Measurements from ENCODE around the gene TLL2. TPM values are rescaled to one million over a fixed set of nuclear protein-coding genes. Genes with fewer than 3 reads are reported as not detected.

Gene TLL2
- total RNA-seq, 1 donor from 2014 or later = under 0.01 TPM

DNA sequence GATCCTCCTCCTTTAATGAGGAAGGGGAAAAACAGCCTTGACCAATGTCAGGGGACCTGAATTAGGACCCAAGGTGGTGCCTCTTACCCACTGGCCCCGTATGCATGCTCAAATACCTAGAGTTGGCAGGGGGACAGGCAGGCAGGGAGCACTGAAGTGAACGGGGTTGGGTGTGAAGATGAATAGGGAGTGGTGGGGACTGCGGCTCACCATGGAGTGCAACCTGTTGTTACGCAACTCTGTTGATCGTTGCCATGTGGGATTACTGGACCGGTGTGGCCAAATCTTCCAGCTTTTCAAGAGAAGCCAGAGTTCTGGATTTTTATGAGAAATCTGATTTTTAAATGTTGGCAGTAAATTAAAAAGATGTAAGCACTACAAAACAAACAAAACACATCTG, 48.1 kb downstream of the TLL2 start:
- no peak for DNase-seq (ENCODE audit: low read depth in 2 of 2)

DNA sequence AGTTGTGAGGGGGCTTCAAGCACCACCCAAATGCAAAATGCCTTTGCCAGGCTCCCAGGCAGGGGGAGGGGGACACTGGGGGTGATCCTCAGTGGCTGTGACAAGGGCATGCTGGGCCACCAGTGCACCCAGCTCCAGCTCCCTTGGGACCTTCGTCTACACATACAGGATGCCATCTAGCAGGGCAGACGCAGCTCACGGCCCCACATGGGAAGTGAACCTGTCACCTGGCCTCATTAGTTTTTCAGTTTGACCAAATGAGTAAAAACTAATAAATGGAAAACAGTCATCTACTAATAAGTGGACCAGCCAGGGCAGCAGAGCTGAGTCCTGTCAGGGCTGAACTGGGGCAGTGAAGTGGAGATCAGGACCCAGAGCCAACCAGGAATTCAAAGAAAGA, 50.2 kb downstream of the TLL2 start:
- DNase-seq (ENCODE audit: low read depth in 2 of 2) = no peak

DNA sequence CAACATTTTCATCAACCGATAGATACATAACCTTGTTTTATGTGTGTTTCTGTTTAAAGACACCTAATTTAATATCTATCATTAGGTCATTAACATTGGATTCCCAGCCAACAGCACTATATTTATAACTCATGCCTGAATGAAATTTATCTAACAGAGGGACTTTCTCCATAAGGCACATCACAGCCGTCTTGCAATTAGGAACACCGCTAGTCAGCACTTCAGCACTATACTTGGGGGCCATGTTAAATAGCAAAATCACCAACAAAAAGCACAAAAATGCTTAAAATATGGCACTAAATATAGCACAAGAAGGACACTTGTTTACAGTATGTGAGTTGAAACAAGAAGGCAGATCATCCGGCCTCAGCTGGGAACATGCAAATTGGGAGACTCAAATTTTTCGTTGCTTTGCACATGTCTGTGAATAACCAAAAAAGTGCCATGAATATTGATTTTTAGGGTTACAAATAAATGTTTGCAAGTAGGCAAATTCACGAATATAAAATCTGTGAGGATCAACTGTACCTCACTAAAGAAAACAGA, 51.0 kb downstream of the TLL2 start:
- DNase-seq (ENCODE audit: low read depth in 2 of 2) = no peak

DNA sequence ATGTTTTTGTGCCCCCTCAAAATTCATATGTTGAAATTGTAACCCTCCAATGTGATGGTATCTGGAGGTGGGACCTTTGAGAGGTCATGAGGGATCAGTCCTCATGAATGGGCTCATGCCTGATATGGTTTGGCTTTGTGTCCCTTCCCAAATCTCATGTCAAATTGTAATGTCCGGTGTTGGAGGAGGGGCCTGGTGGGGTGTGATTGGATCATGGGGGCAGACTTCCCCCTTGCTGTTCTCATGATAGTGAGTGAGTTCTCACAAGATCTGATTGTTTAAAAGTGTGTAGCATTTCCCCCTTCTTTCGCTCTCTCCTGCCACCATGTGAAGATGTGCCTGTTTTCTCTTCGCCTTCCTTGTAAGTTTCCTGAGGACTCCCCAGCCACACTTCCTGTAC, 53.4 kb downstream of the TLL2 start:
- DNase-seq (ENCODE audit: low read depth in 2 of 2) = no peak

DNA sequence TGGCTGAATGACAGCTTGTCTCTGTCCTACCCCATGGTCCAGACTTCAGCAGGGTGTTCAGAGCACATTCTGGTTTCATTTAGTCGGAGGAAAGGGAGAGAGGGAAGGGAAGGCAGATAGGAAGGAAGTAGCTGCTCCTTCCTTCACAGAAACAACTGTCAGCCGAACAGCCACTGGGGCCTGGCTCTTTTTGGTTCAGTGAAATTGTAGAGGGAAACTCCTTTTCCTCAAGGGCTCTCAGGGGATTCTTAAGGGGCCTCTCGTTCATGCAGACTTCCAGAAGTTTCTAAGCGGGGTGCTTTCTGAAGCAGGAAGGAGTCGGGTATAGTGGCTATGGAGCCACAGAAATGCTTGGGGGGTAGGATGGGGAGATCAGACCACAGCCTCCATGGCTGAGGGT, 56.4 kb downstream of the TLL2 start:
- DNase-seq (ENCODE audit: low read depth in 2 of 2) = no peak

DNA sequence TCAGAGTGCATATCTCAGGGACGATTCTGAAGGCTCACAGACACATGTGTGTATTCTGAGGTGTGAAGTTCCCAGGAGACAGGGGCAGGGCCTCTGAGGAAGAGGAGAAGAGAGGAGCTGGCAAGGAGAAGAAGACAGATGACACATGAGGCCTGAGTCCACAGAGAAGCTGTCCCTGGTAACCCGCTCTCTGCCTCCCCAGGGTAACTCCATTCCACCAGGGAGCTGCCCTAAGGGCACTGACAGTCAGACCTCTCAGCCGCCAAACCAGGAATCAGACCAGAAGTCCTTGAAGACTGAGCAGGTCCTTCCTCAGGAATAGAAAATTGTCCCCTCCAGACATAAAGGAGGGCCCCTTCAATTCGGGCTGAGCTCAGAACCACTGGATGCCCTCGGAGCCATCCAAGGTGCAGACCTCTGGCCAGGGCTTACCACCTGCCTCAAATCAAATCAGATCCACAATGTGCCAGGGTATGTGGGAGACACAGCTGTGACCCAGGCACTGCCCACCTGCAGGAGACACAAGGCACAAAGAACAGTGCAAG, 57.4 kb downstream of the TLL2 start:
- no peak for DNase-seq (ENCODE audit: low read depth in 2 of 2)

- no peak for DNase-seq (ENCODE audit: low read depth in 2 of 2)
These were observed 59.7 kb downstream of the TLL2 start for GRCh38 chr10:96453856-96454583.

- DNase-seq (ENCODE audit: low read depth in 2 of 2) = no peak
These were observed 61.1 kb downstream of the TLL2 start for GRCh38 chr10:96452494-96453153.

DNA sequence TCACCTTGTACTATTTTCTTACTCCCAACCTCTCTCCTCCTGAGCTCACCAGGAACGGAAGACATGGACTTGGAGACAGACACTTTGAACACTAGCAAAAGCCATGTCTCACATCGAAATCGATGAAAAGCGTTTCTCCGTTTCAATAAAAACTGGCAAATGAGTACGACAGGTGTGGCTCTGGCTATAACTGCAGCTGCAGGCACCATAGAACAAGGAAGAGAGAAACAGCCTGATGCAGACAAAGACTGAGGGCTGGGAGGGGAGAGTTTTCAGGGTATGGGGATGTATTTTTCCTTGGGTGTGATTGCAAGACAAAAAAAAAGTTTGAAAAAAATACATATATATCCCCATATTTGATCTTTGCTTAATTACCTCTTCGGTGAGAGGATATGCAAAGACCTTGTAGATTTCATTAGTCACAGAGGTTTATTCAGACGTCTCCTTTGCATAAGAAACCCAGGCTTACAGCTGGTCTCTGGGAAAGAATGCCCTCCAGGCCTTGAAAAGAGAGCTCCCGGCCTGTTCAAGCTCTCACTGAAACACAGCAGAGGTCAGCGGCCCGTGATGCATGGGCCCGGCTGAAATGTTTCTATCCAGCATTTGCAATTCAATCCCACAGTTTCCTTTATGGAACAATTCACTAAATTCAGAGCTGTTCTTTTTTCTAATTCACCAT, 63.1 kb downstream of the TLL2 start:
- no peak for DNase-seq (ENCODE audit: low read depth in 2 of 2)

GRCh38 chr10:96448558-96448957, 65.2 kb downstream of the TLL2 start:
- DNase-seq (ENCODE audit: low read depth in 2 of 2) = no peak

DNA sequence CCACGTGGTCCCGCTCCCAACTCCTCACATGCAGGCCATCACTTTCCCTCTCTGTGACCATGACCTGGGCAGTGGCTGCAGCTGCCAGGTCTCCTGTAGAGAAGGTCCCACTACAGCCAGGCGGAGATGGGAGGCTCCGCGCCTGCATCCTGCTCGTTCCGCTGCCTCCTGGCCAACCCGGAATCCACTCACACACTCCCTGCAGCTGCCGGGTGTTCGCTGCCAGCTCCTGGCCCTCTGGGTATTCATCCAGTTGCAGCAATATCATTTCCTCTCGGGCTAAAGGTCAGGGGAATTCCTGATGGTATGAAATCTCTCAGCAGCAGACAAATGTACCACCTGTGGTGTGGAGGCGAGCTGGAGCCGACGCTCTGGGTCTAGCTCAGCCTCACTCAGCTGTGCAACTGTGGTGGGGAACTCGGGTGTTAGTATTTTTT, 65.7 kb downstream of the TLL2 start:
- DNase-seq (ENCODE audit: low read depth in 2 of 2) = peak; percentile 7 to 81

DNA sequence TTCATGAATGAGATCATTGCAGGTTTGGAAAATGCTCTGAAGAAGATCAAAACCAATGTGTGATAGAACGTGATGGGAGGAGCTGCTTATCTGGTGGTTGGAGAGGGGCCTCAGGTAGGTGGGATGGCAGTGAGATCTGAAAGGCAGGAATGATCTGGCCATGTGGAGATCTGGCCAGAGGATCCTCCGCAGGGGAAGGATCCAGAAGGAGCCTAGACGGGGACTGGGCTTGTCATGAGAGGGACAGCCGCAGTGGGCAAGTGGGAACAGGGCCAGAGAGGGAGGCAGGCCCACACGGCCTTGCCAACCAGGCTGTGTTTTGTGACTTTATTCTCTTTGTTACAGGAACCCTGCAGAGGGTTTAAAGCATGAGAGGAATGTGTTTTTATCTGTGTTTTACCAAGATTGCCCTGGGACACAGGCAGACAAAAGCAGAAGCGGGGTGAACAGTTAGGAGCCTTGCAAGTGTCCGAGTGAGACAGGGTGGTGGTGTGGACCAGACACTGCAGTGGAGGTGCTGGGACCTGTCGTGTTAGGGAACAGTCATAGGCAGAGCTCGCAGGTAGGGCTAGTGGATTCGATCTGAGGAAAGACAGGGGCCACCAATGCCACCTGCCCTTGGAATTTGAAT, 66.6 kb downstream of the TLL2 start:
- no peak for DNase-seq (ENCODE audit: low read depth in 2 of 2)

DNA sequence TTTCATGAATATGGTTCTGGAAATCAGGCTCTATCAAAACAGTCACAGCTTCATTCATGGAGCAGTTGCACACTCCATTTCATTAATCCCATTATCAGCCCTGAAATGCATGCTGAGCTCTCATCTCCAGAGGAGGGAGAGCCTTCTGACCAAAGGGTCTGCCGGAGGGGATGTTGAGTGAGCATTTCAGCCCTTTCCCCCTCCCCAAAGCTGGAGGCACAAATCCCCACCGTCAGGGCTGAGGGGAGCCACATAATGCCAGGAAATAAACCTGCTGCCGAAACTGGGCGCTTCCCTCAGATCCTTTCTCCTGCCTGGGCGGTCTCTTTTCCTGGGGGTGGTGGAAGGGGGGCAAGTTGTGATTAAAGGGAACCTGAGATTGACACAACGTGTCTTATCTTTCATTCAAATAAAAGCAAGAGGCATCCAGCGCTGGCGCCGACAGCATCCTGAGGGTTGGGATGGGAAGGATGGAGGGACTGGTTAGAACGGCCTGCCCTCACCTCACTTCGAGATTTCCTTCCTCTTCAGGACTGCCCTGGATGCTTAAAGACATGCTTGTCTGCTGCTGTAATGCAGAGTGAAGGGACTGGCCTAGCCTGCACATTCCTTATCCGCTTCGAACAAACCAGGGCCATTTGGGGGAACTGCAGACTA, 71.6 kb downstream of the TLL2 start:
- DNase-seq (ENCODE audit: low read depth in 2 of 2) = no peak

GRCh38 chr10:96441322-96441885, 72.3 kb downstream of the TLL2 start:
- DNase-seq (ENCODE audit: low read depth in 2 of 2) = no peak

GRCh38 chr10:96440361-96441292, 73.1 kb downstream of the TLL2 start:
- no peak for DNase-seq (ENCODE audit: low read depth in 2 of 2)

DNA sequence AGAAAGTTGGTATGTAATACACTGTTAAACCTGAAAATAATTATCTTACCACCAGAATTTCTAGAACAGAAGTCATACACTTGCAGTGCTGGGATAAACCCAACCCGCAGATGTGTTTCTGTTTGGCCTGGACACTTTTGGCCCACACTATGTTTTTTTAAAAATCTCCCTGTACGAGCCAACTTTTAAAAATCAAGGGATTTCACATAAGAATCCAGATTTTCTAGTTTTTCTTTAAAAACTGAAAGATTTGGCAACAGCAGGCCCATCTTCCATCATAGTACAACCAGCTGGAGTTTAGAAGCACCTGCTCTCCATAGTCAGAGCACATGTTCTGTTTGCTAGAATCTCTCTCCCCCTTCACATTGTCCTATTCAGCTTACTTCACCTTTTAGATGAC, 74.0 kb downstream of the TLL2 start:
- no peak for DNase-seq (ENCODE audit: low read depth in 2 of 2)

DNA sequence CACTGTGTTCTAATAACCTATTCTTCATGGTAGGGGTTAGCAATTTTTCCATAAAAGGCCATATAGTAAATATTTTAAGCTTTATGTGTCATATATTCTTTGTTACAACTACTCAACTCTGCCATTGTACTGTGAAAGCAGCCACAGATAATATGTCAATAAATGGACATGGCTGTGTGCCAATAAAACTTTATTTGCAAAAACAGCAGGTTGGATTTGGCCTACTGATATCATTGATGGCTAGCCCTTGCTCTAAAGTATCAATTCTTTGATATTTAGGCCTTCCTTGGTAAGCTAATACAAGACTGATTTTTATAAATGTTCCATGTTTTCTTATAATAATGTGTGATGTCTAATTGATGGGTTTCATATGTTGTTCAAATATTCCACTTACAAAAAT, 77.7 kb downstream of the TLL2 start:
- no peak for DNase-seq (ENCODE audit: low read depth in 2 of 2)

DNA sequence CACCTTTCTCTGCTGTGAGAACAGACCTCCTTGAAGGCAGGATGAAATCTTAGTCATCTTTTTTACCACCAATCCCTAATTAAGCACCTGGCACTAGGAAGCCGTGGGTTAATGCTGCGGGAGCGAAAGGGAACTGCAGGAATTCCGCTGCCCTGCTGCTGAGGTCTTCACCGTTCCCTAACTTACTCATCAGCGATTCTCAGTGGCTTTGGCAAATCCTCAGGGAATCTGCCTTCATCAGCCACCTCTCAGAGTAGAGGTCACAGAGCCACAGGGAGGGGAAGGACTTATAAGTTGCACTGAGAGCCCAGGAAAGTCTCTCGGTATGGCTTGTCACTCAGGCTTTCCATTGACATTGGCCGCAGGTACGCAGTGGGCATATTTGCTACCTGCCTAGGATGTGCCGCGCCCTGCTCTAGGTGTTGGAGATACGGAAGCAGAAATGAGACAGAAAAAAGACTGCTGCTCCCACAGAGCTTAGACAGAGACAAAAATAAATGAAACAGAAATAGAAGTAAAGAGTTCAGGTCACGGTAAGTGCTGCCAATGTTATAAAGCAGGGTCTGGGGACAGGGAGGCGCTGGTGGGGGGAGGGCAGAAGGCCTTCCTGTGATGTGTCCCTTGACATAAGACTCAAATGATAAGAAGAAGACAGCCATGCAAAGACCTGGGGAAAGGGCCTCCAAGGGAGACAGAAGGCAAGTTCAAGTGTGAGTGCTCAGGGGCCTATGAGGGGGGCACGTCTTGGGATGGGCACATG, 82.3 kb downstream of the TLL2 start:
- DNase-seq (ENCODE audit: low read depth in 2 of 2) = no peak

DNA sequence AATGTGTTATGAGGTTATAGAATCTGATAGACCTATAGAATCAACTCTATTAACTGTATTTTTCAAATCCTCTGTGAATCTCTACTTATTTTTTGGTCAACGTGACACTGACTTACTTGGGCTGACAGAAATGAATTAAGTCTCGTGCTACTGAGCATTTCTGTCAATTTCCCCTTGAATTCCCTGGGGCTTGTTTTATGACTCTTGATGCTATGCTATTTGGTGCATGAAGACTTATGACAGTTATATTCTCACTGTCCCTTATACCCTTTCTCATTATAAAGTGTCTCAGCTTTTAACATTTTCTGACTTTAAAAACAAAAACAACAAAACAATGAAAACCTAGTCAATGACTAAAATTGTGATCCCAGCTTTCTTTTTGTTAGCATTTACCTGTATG, 86.4 kb downstream of the TLL2 start:
- DNase-seq (ENCODE audit: low read depth in 2 of 2) = no peak
